Measurements from ENCODE around the gene ZP3. TPM values are rescaled to one million over a fixed set of nuclear protein-coding genes. Genes with fewer than 3 reads are reported as not detected.
"Not testable (repeated sequence)": the region's sequence is repeated elsewhere in the genome, so short reads cannot be mapped to it uniquely, and the experiment has no call there.

The ZP3 gene
- total RNA-seq, 2 donors from 2014 or later, result 7.7 to 11.8 TPM

DNA sequence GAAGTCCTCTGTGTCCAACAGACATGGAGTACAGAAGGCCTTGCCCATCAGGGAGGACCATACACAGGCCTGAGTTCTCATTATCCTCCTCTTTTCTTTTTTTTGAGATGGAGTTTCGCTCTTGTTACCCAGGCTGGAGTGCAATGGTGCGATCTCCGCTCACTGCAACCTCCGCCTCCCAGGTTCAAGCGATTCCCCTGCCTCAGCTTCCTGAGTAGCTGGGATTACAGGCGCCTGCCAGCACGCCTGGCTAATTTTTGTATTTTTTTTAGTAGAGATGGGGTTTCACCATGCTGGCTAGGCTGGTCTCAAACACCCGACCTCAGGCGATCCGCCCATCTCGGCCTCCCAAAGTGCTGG, 29.2 kb upstream of the ZP3 start:
- not testable (repeated sequence) for DNase-seq; H3K4me3 Mint-ChIP-seq; H3K36me3 Mint-ChIP-seq (ENCODE audit: insufficient read depth in 2 of 2); H3K9me3 Mint-ChIP-seq; H3K27ac Mint-ChIP-seq; ATAC-seq (replicated peaks in 1 of 2); H3K27me3 Mint-ChIP-seq (ENCODE audit: low read depth)
- peaks cover 26% of the 10 kb centered on the region for H3K4me1 Mint-ChIP-seq (ENCODE audit: low read depth)

DNA sequence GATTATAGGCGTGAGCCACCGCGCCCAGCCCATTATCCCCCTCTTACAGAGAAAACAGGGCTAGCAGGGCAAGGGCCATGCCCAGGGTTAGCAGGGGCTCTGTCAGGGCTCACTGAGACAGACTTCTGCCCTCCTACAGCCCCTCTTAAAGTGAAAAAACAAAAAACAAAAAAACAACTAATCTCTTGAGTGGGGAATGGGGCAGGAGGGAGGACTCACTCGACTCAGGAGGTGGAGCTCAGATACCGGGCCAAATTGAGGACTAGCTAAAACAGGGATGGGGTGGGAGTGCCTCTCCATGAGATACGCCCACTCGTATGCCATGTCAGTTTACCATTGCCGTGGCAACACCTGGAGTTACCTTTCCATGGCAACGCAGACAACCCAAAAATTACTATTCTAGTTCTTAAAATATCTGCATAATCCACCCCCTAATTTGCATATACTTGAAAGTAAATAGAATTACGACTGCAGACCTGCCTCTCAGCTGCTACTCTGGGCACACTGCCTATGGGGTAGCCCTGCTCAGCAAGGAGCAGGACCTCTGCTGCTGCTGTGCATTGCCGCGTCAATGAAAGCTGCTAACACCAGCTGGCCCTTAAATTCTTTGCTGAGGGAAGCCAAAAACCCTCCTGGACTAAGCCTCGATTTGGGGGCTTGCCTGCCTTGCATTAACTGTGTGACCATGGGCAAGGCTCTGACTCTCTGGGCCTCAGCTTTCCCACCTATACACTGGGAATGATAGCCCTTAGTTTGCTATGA, 28.6 kb upstream of the ZP3 start:
- Mint-ChIP-seq H3K27ac (no peak overlapping the region), H3K9me3 (no peaks in the 10 kb centered on the region), H3K4me1 (ENCODE audit: low read depth) (peaks cover 26% of the 10 kb centered on the region), H3K27me3 (ENCODE audit: low read depth) (no peaks in the 10 kb centered on the region), H3K36me3 (ENCODE audit: insufficient read depth in 2 of 2) (no peaks in the 10 kb centered on the region), H3K4me3 (peak overlapping the region in 1 of 2 donors; percentile 71)
- no peak for DNase-seq
- no peak for ATAC-seq (replicated peaks in 1 of 2)

DNA sequence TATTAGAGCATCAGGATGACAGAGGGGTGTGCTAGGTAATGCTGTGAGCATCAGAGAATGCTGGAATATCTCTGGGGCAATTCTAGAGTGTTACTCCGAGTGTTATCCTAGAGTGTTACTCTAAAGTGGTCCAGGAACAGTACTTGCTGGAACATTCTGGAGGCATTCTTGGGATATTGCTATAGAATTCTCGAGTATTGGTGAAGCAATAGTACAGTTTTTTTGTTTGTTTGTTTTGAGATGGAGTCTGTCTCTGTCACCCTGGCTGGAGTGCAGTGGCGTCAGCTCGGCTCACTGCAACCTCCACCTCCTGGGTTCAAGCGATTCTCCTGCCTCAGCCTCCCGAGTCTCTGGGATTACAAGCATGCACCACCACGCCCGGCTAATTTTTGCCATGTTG, 27.9 kb upstream of the ZP3 start:
- ATAC-seq (replicated peaks in 1 of 2) (no peak), DNase-seq (no peak)
- no peak overlapping the region for H3K27ac Mint-ChIP-seq
- H3K36me3 Mint-ChIP-seq (ENCODE audit: insufficient read depth in 2 of 2), result no peaks in the 10 kb centered on the region
- H3K4me3 Mint-ChIP-seq, result peak overlapping the region; percentile 71
- no peaks in the 10 kb centered on the region for H3K9me3 Mint-ChIP-seq
- H3K4me1 Mint-ChIP-seq (ENCODE audit: low read depth), result peaks cover 26% of the 10 kb centered on the region
- no peaks in the 10 kb centered on the region for H3K27me3 Mint-ChIP-seq (ENCODE audit: low read depth)

DNA sequence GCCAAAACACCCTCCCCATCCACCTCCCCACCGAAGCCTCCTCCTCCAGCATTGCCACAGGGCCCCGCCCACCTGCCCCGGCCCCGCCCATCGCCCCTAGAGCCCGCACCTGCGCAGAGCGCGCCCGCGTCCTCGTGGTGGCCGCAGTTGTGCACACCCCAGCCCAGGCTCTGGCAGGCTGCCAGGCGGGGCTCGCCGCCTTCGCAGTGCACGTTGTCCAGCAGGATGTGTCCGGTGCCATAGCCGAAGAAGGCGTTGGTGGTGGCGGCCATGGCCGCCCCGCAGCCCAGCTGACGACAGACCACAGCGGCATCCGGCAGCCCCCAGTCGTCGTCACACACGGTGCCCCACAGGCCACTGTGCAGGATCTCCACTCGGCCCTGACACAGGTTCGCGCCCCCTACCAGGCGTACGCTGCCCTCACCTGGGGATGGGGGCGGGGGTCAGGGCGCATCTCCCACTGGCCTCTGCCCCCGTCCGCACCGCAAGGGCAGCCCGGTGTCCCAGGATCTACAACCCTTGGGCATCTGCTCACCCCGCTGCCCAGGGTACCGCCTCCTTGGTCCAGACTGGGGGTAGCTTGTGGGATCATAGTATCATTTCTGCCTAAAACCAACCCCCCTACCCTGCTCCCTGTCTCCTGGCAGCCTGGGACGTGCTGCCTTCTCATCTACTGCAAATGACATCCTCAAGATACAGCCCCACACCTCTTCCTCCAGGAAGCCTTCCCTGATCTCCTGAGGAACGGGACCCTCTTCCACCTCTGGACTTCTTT, 27.2 kb upstream of the ZP3 start:
- ATAC-seq (replicated peaks in 1 of 2) (peak; percentile 62 to 64), DNase-seq (peak; percentile 85)
- H3K9me3 Mint-ChIP-seq, result no peaks in the 10 kb centered on the region
- H3K27me3 Mint-ChIP-seq (ENCODE audit: low read depth), result no peaks in the 10 kb centered on the region
- peak overlapping the region; percentile 71 for H3K4me3 Mint-ChIP-seq
- no peaks in the 10 kb centered on the region for H3K36me3 Mint-ChIP-seq (ENCODE audit: insufficient read depth in 2 of 2)
- H3K27ac Mint-ChIP-seq, result peak overlapping the region; percentile 3
- peaks cover 20% of the 10 kb centered on the region for H3K4me1 Mint-ChIP-seq (ENCODE audit: low read depth)

DNA sequence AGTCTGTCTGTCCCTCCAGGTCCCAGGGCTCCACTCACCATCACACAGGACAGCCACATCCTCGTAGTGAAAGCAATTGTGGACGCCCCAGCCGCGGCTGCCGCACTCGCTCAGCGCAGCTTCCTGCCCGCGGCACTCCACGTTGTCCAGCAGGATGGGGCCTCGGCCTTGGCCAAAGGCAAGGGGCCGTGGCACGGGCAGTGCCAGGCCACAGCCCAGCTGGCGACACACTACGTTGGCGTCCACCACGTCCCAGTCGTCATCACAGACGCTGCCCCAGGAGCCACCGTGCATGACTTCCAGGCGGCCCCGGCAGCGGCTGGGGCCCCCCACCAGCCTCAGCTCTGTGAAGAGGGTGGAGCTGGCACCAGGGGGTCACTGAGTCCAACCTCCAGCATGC, 24.5 kb upstream of the ZP3 start:
- Mint-ChIP-seq H3K4me1 (ENCODE audit: low read depth) (peaks cover 12% of the 10 kb centered on the region), H3K36me3 (ENCODE audit: insufficient read depth in 2 of 2) (no peaks in the 10 kb centered on the region), H3K27ac (no peak overlapping the region), H3K4me3 (no peak overlapping the region), H3K27me3 (ENCODE audit: low read depth) (no peaks in the 10 kb centered on the region), H3K9me3 (no peaks in the 10 kb centered on the region)
- no peak for ATAC-seq (replicated peaks in 1 of 2)
- DNase-seq, result no peak

DNA sequence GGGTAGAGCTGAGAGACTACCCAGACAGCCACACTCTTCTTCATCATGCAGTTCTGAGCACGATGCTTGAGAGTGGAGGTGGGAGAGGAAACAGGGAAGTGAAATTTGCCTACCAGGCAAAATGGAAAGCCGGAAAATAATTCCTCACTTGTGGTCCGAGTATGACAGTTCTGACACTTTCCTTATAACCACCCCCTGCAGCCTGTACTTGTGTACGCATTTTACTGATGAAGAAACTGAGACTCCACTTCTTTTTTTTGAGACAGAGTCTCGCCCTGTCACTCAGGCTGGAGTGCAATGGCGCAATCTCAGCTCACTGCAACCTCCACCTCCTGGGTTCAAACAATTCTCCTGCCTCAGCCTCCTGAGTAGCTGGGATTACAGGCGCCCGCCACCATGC, 21.7 kb upstream of the ZP3 start:
- not testable (repeated sequence) for DNase-seq; H3K9me3 Mint-ChIP-seq; H3K27ac Mint-ChIP-seq; H3K4me3 Mint-ChIP-seq; H3K36me3 Mint-ChIP-seq (ENCODE audit: insufficient read depth in 2 of 2); H3K27me3 Mint-ChIP-seq (ENCODE audit: low read depth); ATAC-seq (replicated peaks in 1 of 2)
- H3K4me1 Mint-ChIP-seq (ENCODE audit: low read depth), result peaks cover 10% of the 10 kb centered on the region

DNA sequence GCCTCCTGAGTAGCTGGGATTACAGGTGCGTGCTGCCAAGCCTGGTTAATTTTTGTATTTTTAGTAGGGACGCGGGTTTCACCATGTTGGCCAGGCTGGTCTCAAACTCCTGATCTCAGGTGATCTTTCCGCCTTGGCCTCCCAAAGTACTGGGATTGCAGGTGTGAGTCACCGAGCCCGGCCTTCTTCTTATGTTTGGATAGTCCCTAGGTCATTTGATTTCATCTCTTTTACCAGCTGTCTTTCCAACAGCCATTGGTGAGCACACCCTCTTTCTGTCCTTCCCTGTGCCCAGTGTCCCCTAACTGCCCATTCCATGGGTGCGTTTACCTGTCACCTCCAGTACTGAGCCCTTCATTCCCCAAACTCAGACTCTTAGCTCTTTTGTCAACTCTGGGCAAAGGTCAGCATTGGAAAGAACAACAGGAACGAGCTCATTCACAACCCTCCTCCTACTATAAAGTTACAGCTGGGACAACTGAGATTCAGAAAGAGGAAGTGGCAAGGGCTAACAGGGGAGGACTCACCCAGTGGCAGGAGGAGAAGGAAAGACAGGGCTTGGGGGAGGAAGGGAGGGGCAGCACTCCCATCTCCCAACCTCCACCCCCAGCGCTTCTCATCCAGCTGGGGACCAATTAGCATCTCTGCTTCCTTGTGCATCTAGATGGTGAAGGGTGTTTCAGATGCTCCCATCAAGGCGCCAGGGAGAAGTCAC, 20.8 kb upstream of the ZP3 start:
- ATAC-seq (replicated peaks in 1 of 2), result no peak
- H3K4me1 Mint-ChIP-seq (ENCODE audit: low read depth), result peaks cover 4% of the 10 kb centered on the region
- no peaks in the 10 kb centered on the region for H3K36me3 Mint-ChIP-seq (ENCODE audit: insufficient read depth in 2 of 2)
- H3K9me3 Mint-ChIP-seq, result no peaks in the 10 kb centered on the region
- DNase-seq, result no peak
- no peaks in the 10 kb centered on the region for H3K27me3 Mint-ChIP-seq (ENCODE audit: low read depth)
- H3K4me3 Mint-ChIP-seq, result no peak overlapping the region
- no peak overlapping the region for H3K27ac Mint-ChIP-seq

DNA sequence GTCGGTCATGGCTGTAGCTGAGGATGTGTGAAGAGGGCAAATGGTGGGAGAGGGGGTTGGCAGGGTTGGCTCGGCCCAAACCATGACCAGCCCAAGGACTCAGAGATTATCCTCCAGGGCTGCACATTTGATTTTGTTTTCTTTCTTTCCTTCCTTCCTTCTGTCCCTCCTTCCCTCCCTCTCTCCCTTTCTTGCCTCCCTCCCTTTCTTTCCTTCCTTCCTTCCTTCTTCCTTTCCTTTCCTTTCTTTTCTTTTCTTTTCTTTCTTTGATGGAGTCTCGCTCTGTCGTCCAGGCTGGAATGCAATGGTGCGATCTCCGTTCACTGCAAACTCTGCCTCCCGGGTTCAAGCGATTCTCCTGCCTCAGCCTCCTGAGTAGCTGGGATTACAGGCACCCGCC, 19.0 kb upstream of the ZP3 start:
- Mint-ChIP-seq H3K4me3 (no peak overlapping the region), H3K36me3 (ENCODE audit: insufficient read depth in 2 of 2) (no peaks in the 10 kb centered on the region), H3K4me1 (ENCODE audit: low read depth) (peaks cover 4% of the 10 kb centered on the region), H3K27ac (no peak overlapping the region), H3K27me3 (ENCODE audit: low read depth) (no peaks in the 10 kb centered on the region), H3K9me3 (no peaks in the 10 kb centered on the region)
- ATAC-seq (replicated peaks in 1 of 2) (no peak), DNase-seq (no peak)

DNA sequence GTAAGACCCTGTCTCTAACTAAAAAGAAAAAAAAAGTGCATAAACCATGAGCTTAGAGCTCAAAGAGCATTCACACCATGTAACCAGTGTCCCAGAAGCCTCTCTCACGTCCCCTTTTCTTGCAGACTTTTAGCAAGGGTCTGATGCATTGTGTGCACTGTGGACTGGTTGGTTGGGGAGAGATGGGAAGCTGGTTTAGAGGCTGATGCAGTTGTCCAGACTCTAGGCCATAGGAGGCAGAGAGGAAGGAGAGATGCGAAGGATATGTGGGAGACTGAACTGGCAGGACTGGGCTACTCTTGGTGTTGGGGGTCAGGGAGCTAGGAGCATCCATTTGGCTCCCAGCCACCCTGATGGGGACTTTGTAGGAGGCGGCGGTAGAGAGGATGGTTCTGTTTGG, 17.0 kb upstream of the ZP3 start:
- H3K27ac Mint-ChIP-seq, result no peak overlapping the region
- H3K36me3 Mint-ChIP-seq (ENCODE audit: insufficient read depth in 2 of 2), result no peaks in the 10 kb centered on the region
- no peak for DNase-seq
- ATAC-seq (replicated peaks in 1 of 2), result no peak
- H3K9me3 Mint-ChIP-seq, result no peaks in the 10 kb centered on the region
- H3K27me3 Mint-ChIP-seq (ENCODE audit: low read depth), result no peaks in the 10 kb centered on the region
- H3K4me1 Mint-ChIP-seq (ENCODE audit: low read depth), result peaks cover 4% of the 10 kb centered on the region
- H3K4me3 Mint-ChIP-seq, result no peak overlapping the region

DNA sequence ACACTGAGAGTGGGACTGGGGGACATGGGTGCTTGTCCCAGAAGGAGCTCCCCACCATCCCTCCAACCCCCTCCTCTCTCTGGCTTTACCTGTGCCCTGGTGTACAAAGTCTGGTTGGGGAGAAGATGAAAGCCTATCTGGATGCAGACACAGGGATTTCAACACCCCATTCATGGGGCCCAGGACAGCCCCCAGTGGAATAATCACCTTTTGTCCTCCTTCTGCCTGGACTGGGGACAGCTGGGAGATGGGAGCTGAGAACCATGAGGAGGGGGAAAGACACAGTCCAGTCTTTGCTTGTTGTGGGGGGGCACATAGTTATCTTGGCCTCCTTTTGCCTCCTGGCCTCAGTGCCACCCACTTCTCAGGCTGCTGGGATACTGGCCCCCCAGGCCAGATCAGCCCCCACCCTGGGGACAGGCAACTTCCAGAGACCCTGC, 16.6 kb upstream of the ZP3 start:
- no peak overlapping the region for H3K27ac Mint-ChIP-seq
- no peaks in the 10 kb centered on the region for H3K36me3 Mint-ChIP-seq (ENCODE audit: insufficient read depth in 2 of 2)
- no peak overlapping the region for H3K4me3 Mint-ChIP-seq
- H3K4me1 Mint-ChIP-seq (ENCODE audit: low read depth), result peaks cover 4% of the 10 kb centered on the region
- H3K27me3 Mint-ChIP-seq (ENCODE audit: low read depth), result no peaks in the 10 kb centered on the region
- DNase-seq (no peak), ATAC-seq (replicated peaks in 1 of 2) (no peak)
- no peaks in the 10 kb centered on the region for H3K9me3 Mint-ChIP-seq

DNA sequence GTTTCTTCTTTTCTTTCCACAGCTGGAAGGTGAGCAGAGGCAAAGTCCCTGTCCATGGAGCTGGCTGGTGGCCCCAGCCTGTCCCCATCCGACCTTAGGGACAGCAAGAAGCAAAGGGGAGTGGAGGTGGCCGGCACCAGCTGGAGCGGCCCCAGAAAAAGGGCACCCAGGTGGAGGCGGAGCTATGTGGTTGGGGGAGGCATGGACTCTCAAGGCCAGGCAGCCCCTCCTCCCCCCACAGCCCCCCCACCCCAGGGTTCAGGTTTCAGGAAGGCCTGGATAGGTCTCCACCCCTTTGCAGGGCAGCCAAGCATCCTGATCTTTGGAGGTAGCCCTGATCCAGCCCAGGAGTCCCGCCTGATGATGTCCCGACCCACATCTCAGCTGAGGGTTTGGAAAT, 15.2 kb upstream of the ZP3 start, which contains the start of gene SSC4D:
Gene SSC4D, minus strand, starts transcription at position 161 of the 400 bp plus-strand sequence. CDS start 5,258 bp downstream, outside the sequence.
- Mint-ChIP-seq H3K9me3 (no peaks in the 10 kb centered on the region), H3K36me3 (ENCODE audit: insufficient read depth in 2 of 2) (no peaks in the 10 kb centered on the region), H3K27me3 (ENCODE audit: low read depth) (no peaks in the 10 kb centered on the region), H3K4me3 (no peak within 1 kb of the TSS), H3K27ac (no peak within 1 kb of the TSS), H3K4me1 (ENCODE audit: low read depth) (peaks cover 4% of the 10 kb centered on the region)
- no peak for ATAC-seq (replicated peaks in 1 of 2)
- no peak for DNase-seq

DNA sequence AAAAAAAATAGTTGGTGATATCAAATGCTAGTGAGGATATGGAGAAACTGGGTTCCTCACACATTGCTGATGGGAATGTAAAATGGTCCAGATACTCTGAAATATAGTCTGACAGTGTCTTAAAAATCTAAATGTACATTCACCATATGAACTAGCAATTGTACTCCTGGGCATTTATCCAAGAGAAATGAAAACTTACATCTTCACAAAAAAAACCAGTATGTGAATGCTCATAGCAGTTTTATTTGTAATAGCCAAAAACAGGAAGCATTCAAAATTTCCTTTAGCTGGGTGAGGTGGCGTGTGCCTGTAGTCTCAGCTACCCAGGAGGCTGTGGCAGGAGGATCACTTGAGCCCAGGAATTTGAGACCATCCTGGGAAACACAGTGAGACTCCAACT, 13.1 kb upstream of the ZP3 start:
- DNase-seq, result no peak
- ATAC-seq (replicated peaks in 1 of 2), result no peak
- Mint-ChIP-seq H3K27ac (no peak overlapping the region), H3K9me3 (no peaks in the 10 kb centered on the region), H3K27me3 (ENCODE audit: low read depth) (no peaks in the 10 kb centered on the region), H3K36me3 (ENCODE audit: insufficient read depth in 2 of 2) (no peaks in the 10 kb centered on the region), H3K4me3 (no peak overlapping the region), H3K4me1 (ENCODE audit: low read depth) (no peaks in the 10 kb centered on the region)

DNA sequence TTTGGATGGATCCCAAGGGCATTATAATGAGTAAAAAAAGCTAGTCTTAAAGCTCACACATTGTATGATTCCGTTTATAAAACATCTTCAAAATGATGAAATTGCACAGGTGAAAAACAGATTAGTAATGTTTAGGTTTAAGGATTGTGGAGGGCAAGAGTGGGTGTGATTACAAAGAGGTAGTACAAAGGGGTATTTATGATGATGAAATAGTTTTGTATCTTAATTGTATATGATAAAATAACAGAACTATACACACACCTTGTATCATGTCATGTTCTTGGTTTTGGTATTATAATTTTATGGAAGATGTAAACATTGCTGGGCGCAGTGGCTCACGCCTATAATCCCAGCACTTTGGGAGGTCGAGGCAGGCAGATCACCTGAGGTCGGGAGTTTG, 12.5 kb upstream of the ZP3 start:
- H3K9me3 Mint-ChIP-seq, result no peaks in the 10 kb centered on the region
- H3K4me1 Mint-ChIP-seq (ENCODE audit: low read depth), result no peaks in the 10 kb centered on the region
- no peaks in the 10 kb centered on the region for H3K27me3 Mint-ChIP-seq (ENCODE audit: low read depth)
- ATAC-seq (replicated peaks in 1 of 2), result no peak
- H3K27ac Mint-ChIP-seq, result no peak overlapping the region
- no peak overlapping the region for H3K4me3 Mint-ChIP-seq
- no peak for DNase-seq
- no peaks in the 10 kb centered on the region for H3K36me3 Mint-ChIP-seq (ENCODE audit: insufficient read depth in 2 of 2)
